Measurements from ENCODE around the gene MACROD2.

- TF ChIP-seq, protein P1, sequence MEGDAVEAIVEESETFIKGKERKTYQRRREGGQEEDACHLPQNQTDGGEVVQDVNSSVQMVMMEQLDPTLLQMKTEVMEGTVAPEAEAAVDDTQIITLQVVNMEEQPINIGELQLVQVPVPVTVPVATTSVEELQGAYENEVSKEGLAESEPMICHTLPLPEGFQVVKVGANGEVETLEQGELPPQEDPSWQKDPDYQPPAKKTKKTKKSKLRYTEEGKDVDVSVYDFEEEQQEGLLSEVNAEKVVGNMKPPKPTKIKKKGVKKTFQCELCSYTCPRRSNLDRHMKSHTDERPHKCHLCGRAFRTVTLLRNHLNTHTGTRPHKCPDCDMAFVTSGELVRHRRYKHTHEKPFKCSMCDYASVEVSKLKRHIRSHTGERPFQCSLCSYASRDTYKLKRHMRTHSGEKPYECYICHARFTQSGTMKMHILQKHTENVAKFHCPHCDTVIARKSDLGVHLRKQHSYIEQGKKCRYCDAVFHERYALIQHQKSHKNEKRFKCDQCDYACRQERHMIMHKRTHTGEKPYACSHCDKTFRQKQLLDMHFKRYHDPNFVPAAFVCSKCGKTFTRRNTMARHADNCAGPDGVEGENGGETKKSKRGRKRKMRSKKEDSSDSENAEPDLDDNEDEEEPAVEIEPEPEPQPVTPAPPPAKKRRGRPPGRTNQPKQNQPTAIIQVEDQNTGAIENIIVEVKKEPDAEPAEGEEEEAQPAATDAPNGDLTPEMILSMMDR (conservative IDR thresholded peaks at IDR 0.05; ENCODE audit: low read depth, low read length), result no peak
- no peak for TF ChIP-seq EZH2 (IDR thresholded peaks at IDR 0.05; ENCODE audit: borderline replicate concordance, low read depth, low read length, poor library complexity, severe bottlenecking)
Measured at GRCh38 chr20:16005915-16006493, 2010.7 kb downstream of the MACROD2 start.
